ENCODE measurements around the gene SCN3A.

Gene SCN3A

GRCh38 chr2:165069151-165069550 is 134.7 kb downstream of the SCN3A start:
- Histone ChIP-seq H3K27me3 (ENCODE audit: control insufficient read depth, low read length) (no peaks in the 10 kb centered on the region), H3K4me2 (ENCODE audit: low read length) (no peak overlapping the region), H3K4me1 (ENCODE audit: control insufficient read depth, low read length) (no peaks in the 10 kb centered on the region), H3K36me3 (ENCODE audit: control insufficient read depth, low read length) (no peaks in the 10 kb centered on the region), H3F3A (ENCODE audit: control insufficient read depth, insufficient read depth) (no peaks in the 10 kb centered on the region), H3K9me3 (ENCODE audit: control insufficient read depth, insufficient read depth, low read length) (no peaks in the 10 kb centered on the region; the same call in 1 of the 2 replicates), H3K9me2 (replicated peaks; ENCODE audit: control insufficient read depth, low read length) (no peaks in the 10 kb centered on the region), H3K27ac (ENCODE audit: low read depth, low read length) (no peak overlapping the region), H3K79me2 (ENCODE audit: control insufficient read depth, low read length) (no peaks in the 10 kb centered on the region), H4K20me1 (ENCODE audit: control insufficient read depth, insufficient read depth, low read depth, low read length) (no peaks in the 10 kb centered on the region), H3K4me3 (ENCODE audit: low read length) (no peak overlapping the region)
- no peak for TF ChIP-seq CTCF (IDR thresholded peaks at IDR 0.05; ENCODE audit: low read depth, low read length, poor library complexity, severe bottlenecking)
- TF ChIP-seq EZH2phosphoT487 (IDR thresholded peaks at IDR 0.05; ENCODE audit: borderline replicate concordance, low read length), result no peak

- H3F3A ChIP-seq (ENCODE audit: control insufficient read depth, insufficient read depth), result no peaks in the 10 kb centered on the region
- no peaks in the 10 kb centered on the region for H3K9me2 ChIP-seq (replicated peaks; ENCODE audit: control insufficient read depth, low read length)
- H3K4me2 ChIP-seq (ENCODE audit: low read length), result no peak overlapping the region
- H3K4me1 ChIP-seq (ENCODE audit: control insufficient read depth, low read length), result no peaks in the 10 kb centered on the region
- no peaks in the 10 kb centered on the region for H3K9me3 ChIP-seq (ENCODE audit: control insufficient read depth, insufficient read depth, low read length)
- no peak overlapping the region for H3K27ac ChIP-seq (ENCODE audit: low read depth, low read length)
- no peaks in the 10 kb centered on the region for H3K79me2 ChIP-seq (ENCODE audit: control insufficient read depth, low read length)
- H4K20me1 ChIP-seq (ENCODE audit: control insufficient read depth, insufficient read depth, low read depth, low read length), result no peaks in the 10 kb centered on the region
- H3K36me3 ChIP-seq (ENCODE audit: control insufficient read depth, low read length), result no peaks in the 10 kb centered on the region
- H3K4me3 ChIP-seq (ENCODE audit: low read length), result no peak overlapping the region
- H3K27me3 ChIP-seq (ENCODE audit: control insufficient read depth, low read length), result no peaks in the 10 kb centered on the region
- TF ChIP-seq CTCF (IDR thresholded peaks at IDR 0.05; ENCODE audit: low read depth, low read length, poor library complexity, severe bottlenecking), result no peak
- TF ChIP-seq EZH2phosphoT487 (IDR thresholded peaks at IDR 0.05; ENCODE audit: borderline replicate concordance, low read length), result no peak
Measured at GRCh38 chr2:165068487-165068757, 135.4 kb downstream of the SCN3A start.

GRCh38 chr2:165067643-165068486 is 136.0 kb downstream of the SCN3A start:
- Histone ChIP-seq H4K20me1 (ENCODE audit: control insufficient read depth, insufficient read depth, low read depth, low read length) (no peaks in the 10 kb centered on the region), H3K27me3 (ENCODE audit: control insufficient read depth, low read length) (no peaks in the 10 kb centered on the region), H3K4me1 (ENCODE audit: control insufficient read depth, low read length) (no peaks in the 10 kb centered on the region), H3K79me2 (ENCODE audit: control insufficient read depth, low read length) (no peaks in the 10 kb centered on the region), H3K4me3 (ENCODE audit: low read length) (no peak overlapping the region), H3K4me2 (ENCODE audit: low read length) (no peak overlapping the region), H3K9me3 (ENCODE audit: control insufficient read depth, insufficient read depth, low read length) (no peaks in the 10 kb centered on the region), H3K27ac (ENCODE audit: low read depth, low read length) (no peak overlapping the region), H3K9me2 (replicated peaks; ENCODE audit: control insufficient read depth, low read length) (no peaks in the 10 kb centered on the region), H3F3A (ENCODE audit: control insufficient read depth, insufficient read depth) (no peaks in the 10 kb centered on the region), H3K36me3 (ENCODE audit: control insufficient read depth, low read length) (no peaks in the 10 kb centered on the region)
- TF ChIP-seq EZH2phosphoT487 (IDR thresholded peaks at IDR 0.05; ENCODE audit: borderline replicate concordance, low read length) (no peak), CTCF (IDR thresholded peaks at IDR 0.05; ENCODE audit: low read depth, low read length, poor library complexity, severe bottlenecking) (no peak)

Data from DOHH2 (cell line).